ENCODE data around the gene SIN3B. TPM values are rescaled to one million over a fixed set of nuclear protein-coding genes. Genes with fewer than 3 reads are reported as not detected.
A peak's percentile ranks its signal among the peaks of the same experiment; 100 is the strongest.
"Not testable (repeated sequence)": the region's sequence is repeated elsewhere in the genome, so short reads cannot be mapped to it uniquely, and the experiment has no call there.

Gene SIN3B
- total and polyA plus RNA-seq, 7 experiments from 2014 or later: 4.0 to 105 (median 83.1) TPM

- peaks cover 0 to 12% (median 4%) of the 10 kb centered on the region in 5 donors for H3K36me3 Mint-ChIP-seq
- ChIA-PET POLR2A (no interaction called here), CTCF (no interaction called here)
- Histone ChIP-seq H3K9me3 (ENCODE audit: control insufficient read depth in 2 of 3, low read length in 3 of 3) (peaks cover 0 to 16% (median 0%) of the 10 kb centered on the region in 3 experiments), H3K4me1 (ENCODE audit: control insufficient read depth in 2 of 2, insufficient read depth in 2 of 2, low read length in 2 of 2) (no peaks in the 10 kb centered on the region), H3K36me3 (ENCODE audit: control insufficient read depth in 2 of 3, insufficient read depth in 3 of 3, low read length in 3 of 3) (no peaks in the 10 kb centered on the region), H3K4me3 (ENCODE audit: low read length) (no peak overlapping the region), H3K27me3 (ENCODE audit: control insufficient read depth in 2 of 2, insufficient read depth in 2 of 2, low read length in 2 of 2) (no peaks in the 10 kb centered on the region), H3K27ac (ENCODE audit: low read depth, low read length) (no peak overlapping the region)
- no peak overlapping the region for H3K27ac Mint-ChIP-seq
- peaks cover 0 to 2% (median 0%) of the 10 kb centered on the region in 7 donors for H3K4me1 Mint-ChIP-seq
- H3K27me3 Mint-ChIP-seq: no peaks in the 10 kb centered on the region
- ATAC-seq (no peak), DNase-seq (no peak)
- intact Hi-C loops (cut with micrococcal nuclease): no loop called here
- no peak overlapping the region for H3K4me3 Mint-ChIP-seq
- peaks cover 0 to 47% (median 25%) of the 10 kb centered on the region in 11 donors for H3K9me3 Mint-ChIP-seq
Measured at GRCh38 chr19:16791942-16792341, 37.3 kb upstream of the SIN3B start.

GRCh38 chr19:16794456-16795441 is 34.4 kb upstream of the SIN3B start:
- CTCF ChIA-PET: no interaction called here
- peaks cover 0 to 2% (median 0%) of the 10 kb centered on the region in 7 donors for H3K4me1 Mint-ChIP-seq
- no peak overlapping the region for H3K4me3 ChIP-seq (ENCODE audit: low read length)
- H3K36me3 ChIP-seq (ENCODE audit: control insufficient read depth in 2 of 3, insufficient read depth in 3 of 3, low read length in 3 of 3): no peaks in the 10 kb centered on the region
- ATAC-seq (no peak), DNase-seq (no peak)
- peaks cover 0 to 4% (median 3%) of the 10 kb centered on the region in 5 donors for H3K36me3 Mint-ChIP-seq
- H3K27ac ChIP-seq (ENCODE audit: low read depth, low read length): no peak overlapping the region
- H3K9me3 Mint-ChIP-seq: peaks cover 0 to 28% (median 15%) of the 10 kb centered on the region in 11 donors
- no peaks in the 10 kb centered on the region for H3K4me1 ChIP-seq (ENCODE audit: control insufficient read depth in 2 of 2, insufficient read depth in 2 of 2, low read length in 2 of 2)
- no peaks in the 10 kb centered on the region for H3K27me3 Mint-ChIP-seq
- POLR2A ChIA-PET: no interaction called here
- no peak overlapping the region for H3K27ac Mint-ChIP-seq
- H3K27me3 ChIP-seq (ENCODE audit: control insufficient read depth in 2 of 2, insufficient read depth in 2 of 2, low read length in 2 of 2): no peaks in the 10 kb centered on the region
- H3K9me3 ChIP-seq (ENCODE audit: control insufficient read depth in 2 of 3, low read length in 3 of 3): peaks cover 0 to 5% (median 0%) of the 10 kb centered on the region in 3 experiments
- intact Hi-C loops (cut with micrococcal nuclease): no loop called here
- no peak overlapping the region for H3K4me3 Mint-ChIP-seq

- CTCF ChIA-PET: no interaction called here
- Histone ChIP-seq H3K4me1 (ENCODE audit: control insufficient read depth in 2 of 2, insufficient read depth in 2 of 2, low read length in 2 of 2) (no peaks in the 10 kb centered on the region), H3K9me3 (ENCODE audit: control insufficient read depth in 2 of 3, low read length in 3 of 3) (peaks cover 0 to 5% (median 0%) of the 10 kb centered on the region in 3 experiments), H3K4me3 (ENCODE audit: low read length) (no peak overlapping the region), H3K27ac (ENCODE audit: low read depth, low read length) (no peak overlapping the region), H3K27me3 (ENCODE audit: control insufficient read depth in 2 of 2, insufficient read depth in 2 of 2, low read length in 2 of 2) (no peaks in the 10 kb centered on the region), H3K36me3 (ENCODE audit: control insufficient read depth in 2 of 3, insufficient read depth in 3 of 3, low read length in 3 of 3) (no peaks in the 10 kb centered on the region)
- Mint-ChIP-seq H3K27me3 (no peaks in the 10 kb centered on the region), H3K36me3 (peaks cover 0 to 3% (median 0%) of the 10 kb centered on the region in 5 donors), H3K27ac (peak overlapping the region in 1 of 9 donors; percentile 55), H3K4me3 (no peak overlapping the region), H3K4me1 (peaks cover 0 to 2% (median 0%) of the 10 kb centered on the region in 7 donors), H3K9me3 (peaks cover 0 to 21% (median 9%) of the 10 kb centered on the region in 11 donors)
- ATAC-seq (no peak), DNase-seq (no peak)
- POLR2A ChIA-PET: no interaction called here
- intact Hi-C loops (cut with micrococcal nuclease): no loop called here
Measured at GRCh38 chr19:16795731-16796130, 33.5 kb upstream of the SIN3B start.

GRCh38 chr19:16797876-16798275 is 31.3 kb upstream of the SIN3B start:
- H3K9me3 Mint-ChIP-seq: peaks cover 0 to 13% (median 4%) of the 10 kb centered on the region in 11 donors
- peaks cover 0 to 3% (median 0%) of the 10 kb centered on the region in 5 donors for H3K36me3 Mint-ChIP-seq
- H3K36me3 ChIP-seq (ENCODE audit: control insufficient read depth in 2 of 3, insufficient read depth in 3 of 3, low read length in 3 of 3): no peaks in the 10 kb centered on the region
- no peak for ATAC-seq
- no peaks in the 10 kb centered on the region for H3K27me3 ChIP-seq (ENCODE audit: control insufficient read depth in 2 of 2, insufficient read depth in 2 of 2, low read length in 2 of 2)
- H3K4me3 ChIP-seq (ENCODE audit: low read length): no peak overlapping the region
- CTCF ChIA-PET: no interaction called here
- POLR2A ChIA-PET: no interaction called here
- H3K27ac Mint-ChIP-seq: no peak overlapping the region
- H3K4me3 Mint-ChIP-seq: no peak overlapping the region
- peaks cover 0 to 4% (median 0%) of the 10 kb centered on the region in 7 donors for H3K4me1 Mint-ChIP-seq
- no peaks in the 10 kb centered on the region for H3K9me3 ChIP-seq (ENCODE audit: control insufficient read depth in 2 of 3, low read length in 3 of 3)
- H3K4me1 ChIP-seq (ENCODE audit: control insufficient read depth in 2 of 2, insufficient read depth in 2 of 2, low read length in 2 of 2): no peaks in the 10 kb centered on the region
- no peaks in the 10 kb centered on the region for H3K27me3 Mint-ChIP-seq
- no peak for DNase-seq
- intact Hi-C loops (cut with micrococcal nuclease): no loop called here
- H3K27ac ChIP-seq (ENCODE audit: low read depth, low read length): no peak overlapping the region

- H3K9me3 ChIP-seq (ENCODE audit: control insufficient read depth in 2 of 3, low read length in 3 of 3); H3K4me1 Mint-ChIP-seq; H3K4me3 Mint-ChIP-seq; CTCF ChIA-PET; ATAC-seq; H3K36me3 Mint-ChIP-seq; H3K27me3 Mint-ChIP-seq; H3K27ac Mint-ChIP-seq; H3K4me1 ChIP-seq (ENCODE audit: control insufficient read depth in 2 of 2, insufficient read depth in 2 of 2, low read length in 2 of 2); H3K4me3 ChIP-seq (ENCODE audit: low read length); H3K27ac ChIP-seq (ENCODE audit: low read depth, low read length); H3K36me3 ChIP-seq (ENCODE audit: control insufficient read depth in 2 of 3, insufficient read depth in 3 of 3, low read length in 3 of 3); H3K27me3 ChIP-seq (ENCODE audit: control insufficient read depth in 2 of 2, insufficient read depth in 2 of 2, low read length in 2 of 2); POLR2A ChIA-PET; intact Hi-C loops (cut with micrococcal nuclease); DNase-seq: not testable (repeated sequence)
- peaks cover 0 to 13% (median 4%) of the 10 kb centered on the region in 11 donors for H3K9me3 Mint-ChIP-seq
Measured at GRCh38 chr19:16798326-16798725, 30.9 kb upstream of the SIN3B start.

- no peaks in the 10 kb centered on the region for H3K4me1 ChIP-seq (ENCODE audit: control insufficient read depth in 2 of 2, insufficient read depth in 2 of 2, low read length in 2 of 2)
Measured at GRCh38 chr19:16799740-16800139, 29.5 kb upstream of the SIN3B start.

More at GRCh38 chr19:16799740-16800139, 29.5 kb upstream of the SIN3B start:
- ChIA-PET POLR2A (no interaction called here), CTCF (no interaction called here)
- no peak overlapping the region for H3K27ac Mint-ChIP-seq
- peaks cover 0 to 13% (median 4%) of the 10 kb centered on the region in 11 donors for H3K9me3 Mint-ChIP-seq
- Histone ChIP-seq H3K9me3 (ENCODE audit: control insufficient read depth in 2 of 3, low read length in 3 of 3) (no peaks in the 10 kb centered on the region), H3K27me3 (ENCODE audit: control insufficient read depth in 2 of 2, insufficient read depth in 2 of 2, low read length in 2 of 2) (no peaks in the 10 kb centered on the region), H3K4me3 (ENCODE audit: low read length) (no peak overlapping the region), H3K36me3 (ENCODE audit: control insufficient read depth in 2 of 3, insufficient read depth in 3 of 3, low read length in 3 of 3) (no peaks in the 10 kb centered on the region), H3K27ac (ENCODE audit: low read depth, low read length) (no peak overlapping the region)
- DNase-seq (no peak), ATAC-seq (no peak)
- H3K4me1 Mint-ChIP-seq: peaks cover 0 to 4% (median 0%) of the 10 kb centered on the region in 7 donors
- peaks cover 0 to 3% (median 0%) of the 10 kb centered on the region in 5 donors for H3K36me3 Mint-ChIP-seq
- H3K4me3 Mint-ChIP-seq: no peak overlapping the region
- H3K27me3 Mint-ChIP-seq: no peaks in the 10 kb centered on the region
- intact Hi-C loops (cut with micrococcal nuclease): no loop called here

All from naive thymus-derived CD4-positive, alpha-beta T cell (primary cell).